H7 (cell line): ENCODE data around the gene GPR63. TPM values are rescaled to one million over a fixed set of nuclear protein-coding genes. Genes with fewer than 3 reads are reported as not detected.

Source experiments
- DNase-seq: peaks from one replicate; pipeline ENCODE4 v3.0.0; 2012
- H3K27me3 ChIP-seq: 2 replicates; pipeline ENCODE4 v1.6.0; 2011; ENCODE audit warnings: mild to moderate bottlenecking, low read length; ENCODE audit not compliant: control insufficient read depth, insufficient read depth
- H3K36me3 ChIP-seq: replicated peaks from 2 replicates; pipeline ENCODE4 v1.5.1; 2011; ENCODE audit warnings: low read length; ENCODE audit not compliant: control insufficient read depth, insufficient read depth
- H3K4me3 ChIP-seq: 2 replicates; pipeline ENCODE4 v1.5.1; 2011; ENCODE audit warnings: low read depth, mild to moderate bottlenecking, control low read depth, low read length, moderate library complexity; ENCODE audit not compliant: insufficient read depth
- total RNA-seq: library from RNA; depleted of rRNA; stranded (reverse); fragments of >200 nt; shearing (Covaris generic); gene quantifications from 2 replicates; pipeline ENCODE4 v1.2.3, GENCODE V29; 2014; rRNA removed

Gene GPR63
- total RNA-seq, 1 experiment from 2014 or later = 4.2 TPM

DNA sequence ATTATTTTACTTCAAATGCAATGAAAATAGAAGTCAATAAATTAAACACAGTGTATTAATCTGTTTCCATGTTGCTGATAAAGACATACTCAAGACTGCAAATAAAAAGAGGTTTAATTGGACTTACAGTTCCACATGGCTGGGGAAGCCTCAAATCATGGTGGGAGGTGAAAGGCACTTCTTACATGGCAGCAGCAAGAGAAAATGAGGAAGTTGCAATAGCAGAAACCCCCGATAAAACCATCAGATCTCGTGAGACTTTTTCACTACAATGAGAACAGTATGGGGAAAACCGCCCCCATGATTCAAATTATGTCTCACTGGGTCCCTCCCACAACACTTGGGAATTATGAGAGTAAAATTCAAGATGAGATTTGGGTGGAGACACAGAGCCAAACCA lies 82.2 kb downstream of the GPR63 start:
- Histone ChIP-seq H3K36me3 (no peaks in the 10 kb centered on the region), H3K27me3 (no peaks in the 10 kb centered on the region), H3K4me3 (no peak overlapping the region)
- DNase-seq = no peak

DNA sequence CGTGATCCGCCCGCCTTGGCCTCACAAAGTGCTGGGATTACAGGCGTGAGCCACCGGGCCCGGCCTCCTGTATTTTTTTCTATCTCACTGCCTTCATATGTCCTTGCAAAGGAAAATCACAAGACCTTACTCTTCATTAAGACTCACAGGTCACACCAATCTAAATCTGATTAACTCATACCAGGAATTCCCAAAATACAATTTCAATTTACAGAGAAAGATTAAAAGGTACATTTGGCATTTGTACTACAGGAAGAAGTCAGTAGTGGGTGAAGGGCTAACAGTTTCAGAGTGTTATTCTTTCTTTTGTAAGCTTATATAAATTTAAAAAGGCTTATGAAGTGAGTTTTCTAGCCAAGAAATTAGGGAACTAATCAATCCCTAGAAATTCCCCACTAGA lies 87.4 kb downstream of the GPR63 start:
- Histone ChIP-seq H3K27me3 (no peaks in the 10 kb centered on the region), H3K36me3 (no peaks in the 10 kb centered on the region), H3K4me3 (no peak overlapping the region)
- DNase-seq = no peak

Other genes with a start within 250 kb of the GPR63 start
- 75.4 and 90.7 TPM in 2 replicates for gene NDUFAF4, start 60.4 kb upstream of the GPR63 start, total RNA-seq
- 0.07 and 0.21 TPM in 2 replicates for gene KLHL32, start 87.3 kb upstream of the GPR63 start, total RNA-seq